GM18505 (cell line): Measurements from ENCODE around the gene MPP1.

Source experiments
- ATAC-seq: cut with Tn5 transposase; IDR thresholded peaks from one replicate; pipeline ENCODE4 v1.9.1; 2021; ENCODE audit not compliant: unreplicated experiment
- POLR2A ChIP-seq: IDR thresholded peaks from 4 replicates; pipeline ENCODE4 v1.6.1; 2011; ENCODE audit warnings: borderline replicate concordance; ENCODE audit not compliant: insufficient read depth, insufficient read length; ENCODE audit errors: extremely low read depth

Gene MPP1

GRCh38 chrX:154739952-154740465, 65.3 kb downstream of the MPP1 start:
- no peak for ATAC-seq
- TF ChIP-seq POLR2A = no peak

DNA sequence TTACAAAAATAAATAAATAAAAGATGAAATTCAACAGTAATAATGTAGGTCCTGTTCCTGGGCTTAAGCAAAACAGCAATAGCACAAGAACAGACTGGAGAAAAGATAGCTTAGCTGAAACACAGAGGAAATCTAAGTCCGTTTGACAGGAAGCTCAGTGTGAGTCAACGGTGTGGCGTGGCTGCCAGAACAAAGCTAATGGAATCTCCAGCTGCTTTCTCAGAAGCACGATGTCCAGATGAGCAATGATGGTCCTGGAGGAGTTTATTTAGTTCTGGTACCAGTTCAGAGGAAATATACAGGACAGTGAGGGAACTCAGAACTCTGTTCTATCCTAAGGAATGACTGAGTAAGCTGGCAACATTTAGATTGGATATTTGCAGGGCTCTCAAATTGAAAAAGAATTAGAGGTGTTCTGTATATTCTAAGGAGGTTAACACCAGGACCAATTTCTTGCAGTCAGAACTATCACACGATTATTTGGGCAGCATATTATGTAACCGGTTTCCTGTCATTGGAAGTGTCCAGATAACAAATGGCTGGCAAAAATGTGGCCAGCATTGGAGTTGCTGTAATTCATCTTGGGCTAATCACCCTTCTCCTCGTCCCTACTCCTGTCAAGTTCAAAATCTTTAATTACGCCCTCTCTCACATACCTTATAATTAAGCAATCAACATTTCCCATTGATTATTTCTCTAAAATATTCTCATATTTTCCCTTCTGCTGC, 67.1 kb downstream of the MPP1 start:
- no peak for ATAC-seq
- no peak for TF ChIP-seq POLR2A

GRCh38 chrX:154737136-154737535, 68.1 kb downstream of the MPP1 start:
- no peak for TF ChIP-seq POLR2A
- no peak for ATAC-seq

DNA sequence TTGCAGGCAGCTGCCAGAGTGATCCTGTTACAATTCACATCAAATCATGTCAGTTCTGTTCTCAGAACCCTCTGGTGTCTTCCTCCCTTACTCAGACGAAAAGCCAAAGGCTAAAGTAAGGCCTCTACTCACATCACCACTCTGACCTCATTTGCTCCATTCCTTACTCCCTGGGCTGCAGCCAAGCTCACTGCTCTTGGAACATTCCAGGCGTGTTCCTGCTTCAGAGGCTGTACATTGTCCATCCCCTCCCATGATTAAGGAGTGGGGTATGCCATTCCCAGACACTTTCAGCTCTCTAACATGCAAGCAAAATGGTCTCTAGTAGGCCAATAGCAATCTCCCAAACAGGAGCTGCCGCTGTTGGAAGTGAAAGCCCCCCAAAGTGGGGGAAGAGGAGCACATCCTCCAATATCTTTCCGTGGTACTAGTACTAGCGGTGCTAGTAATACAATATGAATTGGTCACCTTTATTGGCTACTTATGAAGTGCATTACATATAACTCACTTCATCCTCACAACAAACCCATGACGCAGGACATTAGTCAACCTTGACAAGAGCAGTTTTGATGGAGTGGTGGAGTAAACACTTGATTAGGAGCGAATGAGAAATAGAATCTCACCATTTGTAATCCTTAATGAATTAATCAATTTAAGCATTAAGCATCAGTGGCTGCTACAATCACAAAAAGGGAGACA, 69.4 kb downstream of the MPP1 start:
- no peak for TF ChIP-seq POLR2A
- no peak for ATAC-seq

- ATAC-seq = no peak
Measured at GRCh38 chrX:154734061-154734781, 71.1 kb downstream of the MPP1 start.

DNA sequence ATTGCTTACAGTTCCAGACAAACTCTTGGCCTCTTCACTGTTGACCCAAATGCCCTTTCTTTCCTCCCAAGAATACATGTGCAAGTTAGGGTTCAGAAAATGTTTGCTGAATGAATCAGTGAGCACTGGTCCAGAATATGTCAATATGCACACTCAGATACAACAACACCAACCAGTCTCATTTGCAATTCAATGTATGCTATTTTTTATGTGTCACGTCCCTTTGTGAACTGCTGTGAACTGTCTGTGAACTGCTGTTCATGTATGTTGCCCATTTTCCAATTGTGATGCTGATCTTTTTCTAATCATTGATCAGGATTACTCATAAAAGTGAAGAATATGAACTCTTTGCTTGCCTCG, 72.2 kb downstream of the MPP1 start:
- no peak for ATAC-seq

More at GRCh38 chrX:154734061-154734781, 71.1 kb downstream of the MPP1 start:
- TF ChIP-seq POLR2A = no peak

DNA sequence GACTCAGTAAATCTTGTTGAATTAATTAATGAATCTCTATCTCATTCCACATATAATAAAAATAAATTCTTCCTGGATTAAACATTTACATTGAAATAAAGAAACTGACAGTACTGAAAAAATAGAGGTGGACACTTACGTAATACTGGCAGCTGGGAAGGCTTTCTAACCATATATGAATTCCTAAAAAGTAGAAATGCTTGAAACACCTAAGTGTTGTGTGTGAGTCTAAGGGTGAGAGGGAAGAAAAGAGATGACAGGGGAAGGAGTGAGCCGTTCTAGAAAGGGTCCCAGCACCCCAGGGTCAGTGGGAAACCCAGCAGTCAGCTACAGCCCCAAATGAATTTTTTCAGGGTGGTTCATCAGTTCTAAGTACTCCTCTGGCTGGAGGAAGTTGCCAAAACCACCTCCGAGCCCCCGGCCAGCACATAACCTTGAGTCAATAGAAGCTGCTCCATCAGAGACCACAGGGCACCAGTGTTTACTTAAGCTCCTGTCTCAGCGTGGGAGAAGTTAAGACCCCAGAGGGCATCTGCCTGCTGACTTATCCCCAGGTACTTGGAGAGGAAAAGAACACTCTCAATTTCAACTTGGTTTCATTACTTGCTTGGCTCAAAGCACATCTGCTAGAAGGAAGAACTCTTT, 72.7 kb downstream of the MPP1 start:
- ATAC-seq = no peak
- TF ChIP-seq POLR2A = no peak

More for the DNA sequence above, 72.2 kb downstream of the MPP1 start:
- TF ChIP-seq POLR2A = no peak

DNA sequence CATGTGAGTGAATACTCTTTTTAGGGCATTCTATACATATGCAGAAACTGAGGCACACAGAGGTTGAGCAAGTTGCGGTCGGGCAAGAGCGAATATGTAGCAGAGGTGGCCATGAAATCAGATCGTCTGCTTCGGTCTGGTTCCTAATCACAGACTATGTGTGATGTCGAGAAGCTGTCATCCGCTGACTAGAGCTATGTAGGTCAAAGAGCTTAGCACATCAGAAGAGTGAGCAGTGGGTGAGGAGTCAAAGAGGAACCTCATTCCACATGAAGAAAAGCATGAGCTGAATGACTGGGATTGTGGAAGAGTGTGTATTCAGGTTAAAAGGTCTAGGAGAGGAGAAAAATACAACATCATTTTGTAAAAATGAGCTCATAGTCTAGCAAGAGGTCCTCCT, 73.4 kb downstream of the MPP1 start:
- no peak for TF ChIP-seq POLR2A
- ATAC-seq = no peak

- ATAC-seq = no peak
- TF ChIP-seq POLR2A = no peak
Measured at GRCh38 chrX:154731184-154731583, 74.1 kb downstream of the MPP1 start.

GRCh38 chrX:154730253-154730891, 74.9 kb downstream of the MPP1 start:
- no peak for TF ChIP-seq POLR2A
- no peak for ATAC-seq

GRCh38 chrX:154729439-154729838, 75.8 kb downstream of the MPP1 start:
- no peak for TF ChIP-seq POLR2A
- ATAC-seq = no peak
